ENCODE data around the gene BAHCC1.

BAHCC1 gene

DNA sequence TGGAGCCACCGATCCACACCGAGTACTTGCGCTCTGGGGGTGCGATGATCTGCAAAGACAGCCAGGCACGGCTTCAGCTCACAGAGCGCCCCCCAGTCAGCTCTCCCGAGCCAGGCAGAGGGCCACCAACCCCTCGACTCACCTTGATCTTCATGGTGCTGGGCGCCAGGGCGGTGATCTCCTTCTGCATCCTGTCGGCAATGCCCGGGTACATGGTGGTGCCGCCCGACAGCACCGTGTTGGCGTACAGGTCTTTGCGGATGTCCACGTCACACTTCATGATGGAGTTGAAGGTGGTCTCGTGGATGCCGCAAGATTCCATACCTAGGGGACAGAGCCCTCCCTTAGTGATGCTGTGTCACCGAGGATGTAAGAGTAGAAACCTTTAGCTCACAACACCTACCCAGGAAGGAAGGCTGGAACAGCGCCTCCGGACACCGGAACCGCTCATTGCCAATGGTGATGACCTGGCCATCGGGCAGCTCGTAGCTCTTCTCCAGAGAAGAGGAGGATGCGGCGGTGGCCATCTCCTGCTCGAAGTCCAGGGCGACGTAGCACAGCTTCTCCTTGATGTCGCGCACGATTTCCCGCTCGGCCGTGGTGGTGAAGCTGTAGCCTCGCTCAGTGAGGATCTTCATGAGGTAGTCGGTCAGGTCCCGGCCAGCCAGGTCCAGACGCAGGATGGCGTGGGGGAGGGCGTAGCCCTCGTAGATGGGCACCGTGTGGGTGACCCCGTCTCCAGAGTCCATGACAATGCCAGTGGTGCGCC, 115.7 kb downstream of the BAHCC1 start:
- DNase-seq (ENCODE audit: low read depth): no peak
- peak overlapping the region; percentile 95 for H3K4me3 ChIP-seq (ENCODE audit: low read depth, low read length)
- TF ChIP-seq, protein P1, sequence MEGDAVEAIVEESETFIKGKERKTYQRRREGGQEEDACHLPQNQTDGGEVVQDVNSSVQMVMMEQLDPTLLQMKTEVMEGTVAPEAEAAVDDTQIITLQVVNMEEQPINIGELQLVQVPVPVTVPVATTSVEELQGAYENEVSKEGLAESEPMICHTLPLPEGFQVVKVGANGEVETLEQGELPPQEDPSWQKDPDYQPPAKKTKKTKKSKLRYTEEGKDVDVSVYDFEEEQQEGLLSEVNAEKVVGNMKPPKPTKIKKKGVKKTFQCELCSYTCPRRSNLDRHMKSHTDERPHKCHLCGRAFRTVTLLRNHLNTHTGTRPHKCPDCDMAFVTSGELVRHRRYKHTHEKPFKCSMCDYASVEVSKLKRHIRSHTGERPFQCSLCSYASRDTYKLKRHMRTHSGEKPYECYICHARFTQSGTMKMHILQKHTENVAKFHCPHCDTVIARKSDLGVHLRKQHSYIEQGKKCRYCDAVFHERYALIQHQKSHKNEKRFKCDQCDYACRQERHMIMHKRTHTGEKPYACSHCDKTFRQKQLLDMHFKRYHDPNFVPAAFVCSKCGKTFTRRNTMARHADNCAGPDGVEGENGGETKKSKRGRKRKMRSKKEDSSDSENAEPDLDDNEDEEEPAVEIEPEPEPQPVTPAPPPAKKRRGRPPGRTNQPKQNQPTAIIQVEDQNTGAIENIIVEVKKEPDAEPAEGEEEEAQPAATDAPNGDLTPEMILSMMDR (IDR thresholded peaks at IDR 0.05; ENCODE audit: control insufficient read depth, extremely low read depth, insufficient read depth): no peak

DNA sequence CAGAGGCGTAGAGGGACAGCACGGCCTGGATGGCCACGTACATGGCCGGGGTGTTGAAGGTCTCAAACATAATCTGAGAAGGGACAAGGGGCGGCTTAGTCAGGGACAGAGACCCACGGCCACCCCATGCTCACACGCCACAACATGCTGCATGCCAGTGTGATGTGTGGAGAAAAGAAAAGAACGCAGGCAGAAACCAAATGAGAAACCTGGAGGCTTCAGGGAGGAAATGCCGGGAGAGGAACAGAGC, 116.2 kb downstream of the BAHCC1 start:
- DNase-seq (ENCODE audit: low read depth): no peak
- TF ChIP-seq, protein P1 (IDR thresholded peaks at IDR 0.05; ENCODE audit: control insufficient read depth, extremely low read depth, insufficient read depth): no peak
- peak overlapping the region; percentile 95 for H3K4me3 ChIP-seq (ENCODE audit: low read depth, low read length)

DNA sequence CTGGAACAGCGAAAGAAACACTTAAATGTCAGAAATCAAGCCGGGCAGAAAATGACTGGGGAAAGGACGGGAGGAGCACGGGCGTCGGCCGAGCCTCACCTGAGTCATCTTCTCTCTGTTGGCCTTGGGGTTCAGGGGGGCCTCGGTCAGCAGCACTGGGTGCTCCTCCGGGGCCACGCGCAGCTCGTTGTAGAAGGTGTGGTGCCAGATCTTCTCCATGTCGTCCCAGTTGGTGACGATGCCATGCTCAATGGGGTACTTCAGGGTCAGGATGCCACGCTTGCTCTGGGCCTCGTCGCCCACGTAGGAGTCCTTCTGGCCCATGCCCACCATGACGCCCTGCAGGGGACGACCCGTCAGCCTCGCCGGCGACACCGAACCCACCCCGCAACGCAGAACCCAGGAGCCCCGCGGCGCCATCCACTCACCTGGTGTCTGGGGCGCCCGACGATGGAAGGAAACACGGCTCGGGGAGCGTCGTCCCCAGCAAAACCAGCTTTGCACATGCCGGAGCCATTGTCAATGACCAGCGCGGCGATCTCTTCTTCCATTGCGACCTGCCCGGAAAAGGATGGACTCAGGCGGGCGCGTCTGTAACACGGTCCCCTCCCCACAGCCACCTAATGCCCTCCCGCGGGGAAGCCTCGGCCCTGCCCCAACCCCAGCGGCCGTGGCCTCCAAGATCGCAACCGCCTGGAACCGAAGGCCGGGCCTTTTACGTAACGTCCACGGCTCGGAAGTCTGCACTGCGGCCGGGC, 116.7 kb downstream of the BAHCC1 start:
- TF ChIP-seq, protein P1 (IDR thresholded peaks at IDR 0.05; ENCODE audit: control insufficient read depth, extremely low read depth, insufficient read depth): no peak
- H3K4me3 ChIP-seq (ENCODE audit: low read depth, low read length): peak overlapping the region; percentile 95
- DNase-seq (ENCODE audit: low read depth): no peak

DNA sequence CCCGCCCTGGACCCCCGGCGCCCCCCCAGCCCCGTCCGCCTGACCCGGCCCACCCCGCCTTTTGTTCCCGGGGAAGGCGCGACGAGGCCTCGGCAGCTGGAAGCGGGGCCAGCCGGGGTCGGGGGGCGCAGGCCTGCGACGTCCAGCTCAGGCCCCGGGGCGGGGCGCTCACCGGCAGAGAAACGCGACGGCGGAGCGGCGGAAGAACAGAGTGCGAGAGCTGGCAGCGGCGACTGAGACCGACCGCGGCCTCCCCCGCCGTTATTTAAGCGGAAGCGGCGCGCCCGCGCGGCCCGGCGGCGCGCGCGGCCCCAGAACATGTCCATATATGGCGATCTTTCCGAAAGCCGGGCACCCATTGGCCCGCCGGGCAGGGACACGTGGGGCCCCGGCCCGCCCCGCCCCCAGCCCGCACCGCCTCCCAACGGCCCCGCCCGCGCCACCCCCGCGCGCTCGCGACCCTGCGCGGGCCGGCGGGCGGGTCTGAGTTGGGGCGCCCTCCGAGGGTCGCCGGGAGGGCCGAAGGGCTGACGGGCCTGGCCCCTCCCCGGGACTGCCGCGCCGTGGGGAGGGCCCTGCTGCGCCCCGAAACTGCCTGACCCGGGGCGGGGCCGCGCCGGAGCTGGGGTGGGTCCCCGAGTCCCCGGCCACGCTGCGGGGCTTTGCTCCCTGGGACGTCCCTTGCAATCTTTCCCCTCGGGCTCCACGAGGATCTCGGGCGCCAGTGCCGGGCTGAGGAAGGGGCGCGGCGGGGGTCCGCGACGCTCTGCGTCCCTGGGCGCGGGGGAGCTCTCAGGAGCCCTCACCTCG, 117.5 kb downstream of the BAHCC1 start, which contains the start of gene ACTG1:
ACTG1 (minus strand) TSS at position 238 of the 810 bp plus-strand sequence. CDS start 445 bp downstream, outside the sequence.
- TF ChIP-seq, protein P1 (IDR thresholded peaks at IDR 0.05; ENCODE audit: control insufficient read depth, extremely low read depth, insufficient read depth): no peak
- H3K4me3 ChIP-seq (ENCODE audit: low read depth, low read length): peak within 1 kb of the TSS; percentile 95
- DNase-seq (ENCODE audit: low read depth): peak; percentile 55

DNA sequence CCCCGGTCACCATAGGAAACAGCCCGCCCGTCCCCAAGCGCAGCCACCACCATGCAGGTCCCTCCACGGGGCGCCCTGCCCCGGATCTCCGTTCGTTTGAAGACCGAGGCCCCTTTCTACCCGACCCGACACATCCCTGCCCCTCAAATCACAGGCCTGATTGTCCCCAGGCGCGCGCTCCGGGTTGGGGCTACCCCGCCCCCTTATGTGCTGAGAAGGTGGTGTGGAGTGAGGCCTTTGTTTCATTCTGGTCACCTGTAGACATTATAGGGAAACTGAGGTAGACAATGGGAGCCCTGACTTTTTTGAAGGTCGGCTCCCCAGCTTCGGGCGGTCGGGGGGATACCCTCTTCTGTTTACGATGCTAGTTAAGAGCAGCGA, 118.1 kb downstream of the BAHCC1 start:
- no peak for DNase-seq (ENCODE audit: low read depth)
- TF ChIP-seq, protein P1 (IDR thresholded peaks at IDR 0.05; ENCODE audit: control insufficient read depth, extremely low read depth, insufficient read depth): no peak
- H3K4me3 ChIP-seq (ENCODE audit: low read depth, low read length): peak overlapping the region; percentile 95

- TF ChIP-seq, protein P1 (IDR thresholded peaks at IDR 0.05; ENCODE audit: control insufficient read depth, extremely low read depth, insufficient read depth): no peak
- no peak overlapping the region for H3K4me3 ChIP-seq (ENCODE audit: low read depth, low read length)
- DNase-seq (ENCODE audit: low read depth): no peak
These were observed 118.7 kb downstream of the BAHCC1 start for GRCh38 chr17:81513753-81514488.

Data from LNCaP clone FGC (cell line).